ENCODE results near the gene EGFR.
A peak's percentile ranks its signal among the peaks of the same experiment; 100 is the strongest.

The EGFR gene

GRCh38 chr7:55063061-55063460 lies 44.2 kb downstream of the EGFR start:
- DNase-seq (ENCODE audit: low read depth in 2 of 2), result no peak

DNA sequence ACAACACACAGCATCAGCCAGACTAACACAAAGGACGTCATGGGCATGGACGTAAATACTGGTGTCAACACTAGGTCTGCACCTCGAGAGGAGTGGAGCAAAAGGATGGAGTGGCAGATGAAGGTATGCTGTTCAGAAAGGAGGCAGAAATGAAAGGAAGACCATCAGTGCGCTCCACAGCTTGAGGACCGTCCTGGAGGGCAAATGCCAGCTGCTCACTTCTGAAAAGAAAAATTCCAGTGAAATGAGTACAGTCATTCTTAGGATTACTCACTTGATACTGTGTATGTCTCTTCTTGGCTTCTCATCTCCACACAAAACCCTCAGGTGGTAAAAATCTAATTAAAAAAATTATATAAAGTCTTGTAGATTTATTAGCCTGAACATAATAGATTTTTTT lies 44.8 kb downstream of the EGFR start:
- no peak for DNase-seq (ENCODE audit: low read depth in 2 of 2)

DNA sequence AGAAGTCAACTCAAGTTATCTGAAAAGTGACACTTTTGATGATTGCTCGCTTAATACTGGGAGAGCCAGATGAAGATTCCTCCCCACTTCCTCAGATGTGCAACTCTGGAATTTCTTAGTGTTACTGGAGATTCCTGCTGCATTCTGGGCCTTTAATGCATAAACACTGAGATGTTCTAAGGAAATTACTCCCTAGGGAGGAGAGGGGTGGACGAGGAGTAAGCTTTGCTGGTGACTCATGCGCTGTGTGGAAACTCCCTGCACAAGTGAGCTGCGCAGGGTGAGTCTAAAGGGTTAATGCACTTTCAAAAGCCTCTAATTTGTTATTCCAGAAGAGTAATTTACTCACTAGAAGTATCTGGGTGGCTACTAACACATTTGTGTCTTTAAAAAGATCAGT lies 46.3 kb downstream of the EGFR start:
- DNase-seq (ENCODE audit: low read depth in 2 of 2), result peak; percentile 98 to 99

DNA sequence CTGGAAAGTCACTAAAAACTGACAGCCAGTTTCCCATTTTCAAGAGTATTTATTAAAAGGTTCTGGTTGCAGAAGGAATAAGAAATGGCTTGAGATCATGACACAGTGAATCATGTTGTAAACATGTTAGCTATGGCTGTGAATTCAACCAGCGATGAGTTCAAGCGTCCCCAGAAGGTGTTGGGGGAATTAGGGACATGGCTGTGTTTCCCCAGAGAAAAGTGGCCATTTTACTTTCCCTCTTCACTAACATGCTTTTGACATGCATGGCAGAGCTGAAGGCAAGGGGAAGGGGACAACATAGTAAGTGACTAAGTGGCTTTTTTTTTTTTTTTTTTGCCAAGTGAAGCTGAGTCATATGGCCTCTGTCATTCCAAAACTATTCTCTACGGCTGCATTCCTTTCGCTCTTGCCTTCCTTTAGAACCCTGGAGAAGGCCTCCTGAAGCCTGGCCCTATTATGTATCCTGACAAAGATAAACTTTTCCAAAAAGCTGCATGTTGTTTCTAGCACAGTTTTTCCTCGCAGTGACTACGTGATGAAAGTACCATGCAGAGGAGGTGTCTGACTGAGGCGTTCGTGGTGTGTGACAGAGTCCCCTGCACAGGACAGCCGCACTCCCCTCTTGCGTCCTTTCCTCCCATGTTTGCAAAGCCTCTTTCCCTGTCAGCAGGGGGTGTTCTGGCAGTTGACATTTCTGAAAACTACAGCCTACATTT lies 46.9 kb downstream of the EGFR start:
- peak in 1 of 2 experiments; percentile 83 for DNase-seq (ENCODE audit: low read depth in 2 of 2)

DNA sequence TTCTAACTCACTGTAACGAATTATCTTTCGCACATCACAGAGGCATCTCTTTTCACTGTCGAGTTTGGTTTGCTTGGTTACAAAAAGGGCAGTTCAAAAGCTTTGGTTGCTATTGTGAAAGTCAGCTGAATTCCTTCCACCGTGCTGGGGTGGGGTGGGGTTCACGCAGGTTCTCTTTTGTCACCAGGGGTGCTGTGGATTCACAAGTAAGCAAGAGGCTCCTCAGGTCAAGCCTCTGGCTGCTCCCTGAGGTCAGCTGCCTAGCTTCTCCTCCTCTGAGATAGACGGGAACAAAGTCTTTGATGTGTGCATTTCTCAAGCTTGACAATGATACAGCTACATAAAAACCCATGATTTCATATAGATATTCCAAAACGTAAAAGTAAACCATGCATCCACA lies 47.7 kb downstream of the EGFR start:
- DNase-seq (ENCODE audit: low read depth in 2 of 2), result no peak

- no peak for DNase-seq (ENCODE audit: low read depth in 2 of 2)
Measured at GRCh38 chr7:55066938-55067337, 48.1 kb downstream of the EGFR start.

DNA sequence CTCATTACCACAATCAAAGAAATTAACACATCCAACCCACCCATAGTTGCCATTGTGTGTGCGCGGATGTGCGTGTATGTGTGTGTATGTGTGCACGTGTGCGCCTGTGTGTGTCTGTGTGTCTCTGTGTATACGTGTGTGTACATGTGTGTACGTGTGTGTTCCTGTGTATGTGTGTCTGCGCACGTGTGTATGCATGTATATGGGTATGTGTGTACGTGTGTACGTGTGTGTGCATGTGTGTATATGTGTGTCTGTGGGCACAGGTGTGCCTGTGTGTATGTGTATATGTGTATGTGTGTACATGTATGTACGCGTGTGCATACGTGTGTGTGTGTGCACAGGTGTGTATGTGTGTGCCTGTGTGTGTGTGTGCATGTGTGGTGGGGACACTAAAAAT lies 48.9 kb downstream of the EGFR start:
- DNase-seq (ENCODE audit: low read depth in 2 of 2), result no peak

DNA sequence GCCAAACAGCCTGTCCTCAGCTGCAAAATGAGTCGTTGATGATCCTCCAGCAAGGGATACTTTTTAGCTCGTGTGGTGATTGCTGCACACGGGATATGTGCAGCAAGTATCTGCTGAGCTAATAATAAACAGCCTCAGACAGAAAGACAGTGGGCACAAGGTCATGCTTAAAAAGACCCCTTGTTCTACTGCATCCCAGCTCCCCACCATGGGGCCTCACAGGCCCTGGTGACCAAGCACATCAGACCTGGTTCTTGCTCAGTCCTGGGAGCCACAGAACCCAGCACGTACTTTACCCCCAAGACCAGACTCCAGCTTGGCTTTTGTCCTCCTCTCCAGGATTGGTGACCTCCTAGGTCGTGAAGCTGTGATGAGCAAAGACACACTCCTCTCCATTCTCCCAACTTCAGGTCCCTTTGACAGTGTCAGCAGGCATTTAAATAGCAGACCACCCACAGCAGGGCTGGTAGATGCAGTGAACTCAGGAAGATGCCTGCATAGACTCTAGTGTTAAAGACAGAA lies 50.5 kb downstream of the EGFR start:
- DNase-seq (ENCODE audit: low read depth in 2 of 2), result no peak

DNA sequence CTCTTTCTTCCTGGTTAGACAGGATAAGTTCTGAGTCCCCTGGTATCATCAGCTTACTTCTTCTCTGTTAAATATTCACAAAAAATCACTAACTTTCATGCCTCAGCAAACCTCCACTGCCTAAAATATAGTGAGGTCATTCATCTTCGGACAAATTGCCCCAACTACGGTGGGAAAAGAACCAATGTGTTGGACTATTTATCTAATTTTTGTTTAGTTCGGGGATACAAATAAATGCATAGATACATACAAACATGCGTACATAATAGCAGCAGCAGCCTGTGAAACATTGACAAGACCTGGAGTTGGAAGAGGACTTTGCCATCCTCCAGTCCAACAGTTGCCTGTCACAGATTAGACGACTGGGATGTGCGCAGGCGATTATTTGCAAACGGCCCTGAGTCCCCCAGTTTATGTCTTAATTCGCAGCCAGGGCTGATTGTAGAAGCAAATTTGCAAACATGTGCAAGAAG lies 51.5 kb downstream of the EGFR start:
- no peak for DNase-seq (ENCODE audit: low read depth in 2 of 2)

- no peak for DNase-seq (ENCODE audit: low read depth in 2 of 2)
Measured at GRCh38 chr7:55070854-55071253, 52.0 kb downstream of the EGFR start.

DNA sequence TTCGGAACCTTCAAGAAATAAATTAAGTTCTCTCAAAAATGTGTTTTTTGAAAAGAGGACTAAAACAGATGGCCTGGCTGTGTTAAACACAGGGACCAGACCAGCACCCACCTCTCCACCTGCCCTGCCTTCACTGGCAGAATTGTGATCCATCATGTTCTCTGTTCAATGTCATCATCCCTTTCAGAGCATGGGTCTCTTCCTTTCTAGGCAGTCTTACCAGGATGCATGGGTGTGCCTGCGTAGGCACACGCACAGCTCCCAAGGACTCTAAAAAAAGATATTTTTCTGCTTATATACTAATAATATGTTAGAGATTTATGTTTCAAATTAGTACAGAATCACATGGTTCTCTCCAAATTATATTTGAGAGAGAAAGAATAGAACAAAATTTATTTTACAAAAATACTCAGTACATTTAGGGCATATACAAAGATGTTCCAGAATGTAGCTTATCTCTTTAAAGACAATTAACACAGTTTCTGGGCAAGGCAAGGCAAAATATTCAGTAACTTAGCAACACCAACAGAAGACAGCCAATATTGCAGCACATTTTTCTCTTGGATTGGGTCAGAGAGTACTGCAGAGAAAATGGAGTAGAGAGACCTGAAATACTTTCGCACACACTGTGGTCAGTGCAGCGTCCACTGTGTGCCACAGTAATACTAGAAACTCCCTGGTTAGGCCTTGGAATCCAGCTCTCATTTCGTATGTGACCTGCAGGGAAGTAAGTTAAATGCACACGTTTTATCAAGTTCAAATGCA lies 52.8 kb downstream of the EGFR start:
- DNase-seq (ENCODE audit: low read depth in 2 of 2), result no peak

DNA sequence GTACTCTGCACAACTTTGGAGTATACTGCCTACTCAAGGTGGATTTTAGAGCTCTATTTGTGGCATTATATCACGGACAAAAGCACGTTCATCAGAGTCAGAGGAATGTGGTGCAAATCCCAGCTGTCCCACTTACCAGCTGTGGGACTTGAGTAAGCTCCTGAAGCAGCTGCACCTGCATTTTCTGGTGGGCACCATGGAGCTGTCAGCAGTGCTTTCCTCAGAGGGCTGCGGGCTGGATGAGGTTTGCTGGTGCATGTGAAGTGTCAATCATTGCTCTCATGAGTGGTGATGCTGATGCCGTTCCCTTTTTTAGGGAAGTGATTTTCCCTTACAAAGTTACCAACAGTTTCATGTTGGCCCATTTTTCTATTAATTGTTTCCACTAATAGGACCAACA lies 53.4 kb downstream of the EGFR start:
- no peak for DNase-seq (ENCODE audit: low read depth in 2 of 2)

DNA sequence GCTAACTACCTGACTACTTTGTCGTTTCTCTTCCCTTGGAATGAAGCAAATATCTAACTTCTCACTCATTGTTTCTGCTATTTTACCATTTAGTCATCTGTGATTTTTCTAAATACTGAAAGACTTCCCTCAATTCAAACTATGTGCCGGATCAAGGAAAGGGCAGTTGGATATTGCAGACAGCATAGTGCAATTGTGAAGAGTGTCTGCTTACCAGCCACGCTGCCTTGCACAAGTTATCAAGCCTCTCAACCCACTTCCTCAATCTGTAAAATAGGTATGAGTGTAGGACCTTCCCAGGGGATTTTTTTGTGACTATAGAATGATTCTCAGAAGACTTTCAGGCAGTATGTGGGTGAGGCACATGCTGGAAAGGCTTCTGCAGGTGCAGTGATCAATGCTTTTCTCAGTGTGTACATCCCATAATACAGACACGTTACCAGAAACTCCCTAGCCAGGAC lies 54.3 kb downstream of the EGFR start:
- DNase-seq (ENCODE audit: low read depth in 2 of 2), result no peak

GRCh38 chr7:55073976-55074528 lies 55.2 kb downstream of the EGFR start:
- no peak for DNase-seq (ENCODE audit: low read depth in 2 of 2)

- no peak for DNase-seq (ENCODE audit: low read depth in 2 of 2)
Measured at GRCh38 chr7:55075464-55076021, 56.7 kb downstream of the EGFR start.

DNA sequence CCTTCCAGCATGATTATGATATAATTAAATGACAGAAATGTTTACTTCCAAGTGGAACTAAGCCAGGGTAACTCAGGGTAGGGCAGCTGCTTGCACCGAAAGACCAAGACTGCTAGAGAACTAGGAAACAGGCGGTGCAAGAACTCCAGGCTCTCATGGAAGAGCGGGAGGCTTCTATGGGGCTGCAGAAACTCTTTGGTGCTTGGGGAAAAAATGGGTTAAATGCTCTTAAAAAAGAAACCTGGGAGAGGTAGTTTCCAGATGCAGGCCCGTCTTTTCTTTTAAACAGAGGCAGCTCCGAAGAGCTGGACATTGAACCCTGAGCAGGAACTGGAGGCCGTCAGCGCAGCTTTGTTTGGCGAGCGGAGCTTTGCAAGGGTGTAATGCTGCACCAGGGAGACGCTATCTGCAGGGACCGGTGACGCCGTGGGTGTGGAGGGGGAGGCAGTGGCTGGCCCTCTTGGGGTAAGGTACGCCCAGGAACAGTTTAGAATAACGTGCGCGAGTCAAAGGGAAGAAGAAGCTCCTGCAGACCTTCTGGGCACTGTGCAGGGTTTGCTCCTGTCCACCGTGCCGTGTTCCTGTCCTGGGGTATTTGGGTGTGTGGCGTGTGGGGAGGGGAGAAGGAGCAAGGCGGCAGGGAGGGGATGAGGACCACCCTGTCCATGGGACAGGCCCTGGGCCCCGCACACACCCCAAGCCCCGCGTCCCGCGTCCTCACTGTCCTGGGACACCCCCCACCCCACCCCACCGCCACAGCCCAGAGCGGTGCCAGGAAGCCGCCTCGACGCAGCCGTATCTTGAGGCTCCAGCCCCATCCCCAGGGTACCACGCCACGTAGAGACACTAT lies 59.0 kb downstream of the EGFR start:
- no peak for DNase-seq (ENCODE audit: low read depth in 2 of 2)

DNA sequence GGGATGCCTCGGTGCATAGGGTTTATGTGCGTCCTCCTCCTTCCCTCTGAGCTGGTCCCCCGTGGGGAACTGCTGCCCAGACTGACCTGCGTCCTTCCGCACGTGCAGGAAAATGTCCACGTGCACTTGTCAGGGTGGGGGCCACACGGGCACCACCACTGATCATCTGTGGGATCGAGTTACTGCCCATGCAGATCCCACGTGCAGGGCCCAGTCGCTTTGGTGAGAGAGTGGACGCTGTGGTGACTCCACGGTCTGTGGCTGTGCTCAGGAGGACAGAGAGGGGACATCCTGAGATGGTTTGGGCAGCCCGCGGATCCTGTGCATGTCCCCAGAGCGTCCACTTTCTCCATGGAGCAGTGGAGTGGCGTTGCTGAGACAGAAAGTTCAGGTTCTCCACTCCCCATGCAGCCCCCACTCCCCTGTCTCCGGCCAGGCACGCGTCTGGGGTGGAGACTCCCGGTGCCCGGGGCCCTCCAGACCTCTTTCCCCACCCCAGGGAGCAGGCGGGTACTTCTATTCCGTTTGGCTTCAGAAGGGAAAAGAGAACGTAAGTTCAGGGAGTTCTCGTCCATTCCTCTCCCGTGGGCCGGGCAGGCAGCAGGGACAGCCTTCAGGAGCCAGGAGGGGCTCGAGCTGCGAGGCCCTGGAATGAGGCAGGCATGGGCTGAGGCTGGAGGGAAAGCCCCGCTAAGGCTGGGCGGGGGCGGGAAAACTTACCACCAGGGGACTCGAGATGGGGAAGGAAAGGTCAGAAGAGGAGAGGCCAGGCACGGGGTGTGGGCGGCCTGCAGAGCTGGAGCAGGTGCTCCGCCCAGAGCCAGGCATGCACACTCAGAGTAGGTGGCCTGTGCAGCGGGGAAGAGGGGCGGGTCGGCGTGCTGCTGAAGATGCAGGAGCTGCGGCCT lies 59.9 kb downstream of the EGFR start:
- no peak for DNase-seq (ENCODE audit: low read depth in 2 of 2)

GRCh38 chr7:55080000-55080623 lies 61.3 kb downstream of the EGFR start:
- DNase-seq (ENCODE audit: low read depth in 2 of 2), result no peak

DNA sequence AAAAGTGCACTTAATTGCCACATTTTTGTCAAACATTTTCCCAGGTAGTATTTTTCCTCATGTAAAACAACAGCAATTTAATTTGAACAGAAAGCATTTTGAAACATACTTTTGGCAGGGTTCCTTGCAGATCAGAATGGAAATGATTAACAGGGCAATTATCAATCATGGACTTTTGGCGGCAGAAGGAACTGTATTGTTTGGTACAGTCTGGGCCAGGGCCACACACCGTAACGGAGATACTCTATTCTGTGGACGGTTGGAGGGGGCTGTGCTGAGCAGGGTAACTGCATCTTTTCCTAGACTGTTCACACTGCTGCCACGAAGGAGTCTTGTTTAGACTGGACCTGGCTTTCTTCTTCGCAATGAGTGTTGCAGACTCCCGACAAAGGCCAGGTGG lies 62.3 kb downstream of the EGFR start:
- DNase-seq (ENCODE audit: low read depth in 2 of 2), result no peak
